NOMO-1 treated with DMSO at 0.1 percent for 48 hours (cell line): ENCODE results near the gene MXRA8.
A peak's percentile ranks its signal among the peaks of the same experiment; 100 is the strongest.

Experiments
- DNase-seq: peaks from one replicate; lab custom pipeline; 2025; ENCODE audit not compliant: unreplicated experiment; lab: John Stamatoyannopoulos, UW

The MXRA8 gene

GRCh38 chr1:1351511-1352427 lies 6.6 kb downstream of the MXRA8 start:
- DNase-seq: no peak

- DNase-seq: peak; percentile 46
Measured at GRCh38 chr1:1349256-1350012, 8.9 kb downstream of the MXRA8 start, which contains the start of gene DVL1. Gene DVL1 (minus strand): TSS chr1:1349418. CDS start chr1:1349065, 353 bp downstream.

GRCh38 chr1:1348420-1349255 lies 9.7 kb downstream of the MXRA8 start:
- DNase-seq: no peak

GRCh38 chr1:1347663-1348419 lies 10.5 kb downstream of the MXRA8 start:
- no peak for DNase-seq

- DNase-seq: no peak
Measured at GRCh38 chr1:1347026-1347595, 11.2 kb downstream of the MXRA8 start.

- DNase-seq: no peak
Measured at GRCh38 chr1:1346501-1346890, 11.9 kb downstream of the MXRA8 start.

- DNase-seq: no peak
Measured at GRCh38 chr1:1345860-1346500, 12.4 kb downstream of the MXRA8 start.

GRCh38 chr1:1345384-1345783 lies 13.0 kb downstream of the MXRA8 start:
- DNase-seq: no peak

GRCh38 chr1:1344655-1345361 lies 13.5 kb downstream of the MXRA8 start:
- no peak for DNase-seq

- no peak for DNase-seq
Measured at GRCh38 chr1:1343811-1344421, 14.4 kb downstream of the MXRA8 start.

GRCh38 chr1:1342584-1343115 lies 15.7 kb downstream of the MXRA8 start:
- DNase-seq: no peak

- no peak for DNase-seq
Measured at GRCh38 chr1:1342061-1342562, 16.2 kb downstream of the MXRA8 start.

GRCh38 chr1:1341549-1342021 lies 16.8 kb downstream of the MXRA8 start:
- DNase-seq: no peak

- DNase-seq: no peak
Measured at GRCh38 chr1:1340791-1341548, 17.4 kb downstream of the MXRA8 start.

- DNase-seq: no peak
Measured at GRCh38 chr1:1340185-1340584, 18.2 kb downstream of the MXRA8 start.

- no peak for DNase-seq
Measured at GRCh38 chr1:1338278-1338677, 20.1 kb downstream of the MXRA8 start.

GRCh38 chr1:1337793-1338147 lies 20.6 kb downstream of the MXRA8 start:
- no peak for DNase-seq
